ENCODE results near the gene MGME1.

The MGME1 gene

GRCh38 chr20:18030020-18030419, 61.2 kb downstream of the MGME1 start:
- TF ChIP-seq POLR2AphosphoS5 (IDR thresholded peaks at IDR 0.05; ENCODE audit: low read depth, low read length), result no peak
- TF ChIP-seq REST (IDR thresholded peaks at IDR 0.05; ENCODE audit: insufficient read depth in 1 of 2, low read depth in 2 of 2, low read length in 2 of 2), result no peak
- no peak for TF ChIP-seq FOXP2 (optimal IDR thresholded peaks at IDR 0.05; ENCODE audit: borderline replicate concordance, extremely low read depth, extremely low read length, insufficient read depth)
- no peak for TF ChIP-seq TAF1 (IDR thresholded peaks at IDR 0.05; ENCODE audit: borderline replicate concordance, insufficient read depth, low read length)
- TF ChIP-seq SIN3A (IDR thresholded peaks at IDR 0.05; ENCODE audit: borderline replicate concordance, insufficient read depth, low read length), result no peak

- TF ChIP-seq TAF1 (IDR thresholded peaks at IDR 0.05; ENCODE audit: borderline replicate concordance, insufficient read depth, low read length) (no peak), SIN3A (IDR thresholded peaks at IDR 0.05; ENCODE audit: borderline replicate concordance, insufficient read depth, low read length) (no peak), FOXP2 (optimal IDR thresholded peaks at IDR 0.05; ENCODE audit: borderline replicate concordance, extremely low read depth, extremely low read length, insufficient read depth) (no peak), REST (IDR thresholded peaks at IDR 0.05; ENCODE audit: insufficient read depth in 1 of 2, low read depth in 2 of 2, low read length in 2 of 2) (no peak), POLR2AphosphoS5 (IDR thresholded peaks at IDR 0.05; ENCODE audit: low read depth, low read length) (no peak)
Measured at GRCh38 chr20:18031050-18031449, 62.2 kb downstream of the MGME1 start.

- TF ChIP-seq TAF1 (IDR thresholded peaks at IDR 0.05; ENCODE audit: borderline replicate concordance, insufficient read depth, low read length) (no peak), REST (IDR thresholded peaks at IDR 0.05; ENCODE audit: insufficient read depth in 1 of 2, low read depth in 2 of 2, low read length in 2 of 2) (no peak), POLR2AphosphoS5 (IDR thresholded peaks at IDR 0.05; ENCODE audit: low read depth, low read length) (no peak), FOXP2 (optimal IDR thresholded peaks at IDR 0.05; ENCODE audit: borderline replicate concordance, extremely low read depth, extremely low read length, insufficient read depth) (no peak), SIN3A (IDR thresholded peaks at IDR 0.05; ENCODE audit: borderline replicate concordance, insufficient read depth, low read length) (no peak)
Measured at GRCh38 chr20:18031888-18032509, 63.2 kb downstream of the MGME1 start.

GRCh38 chr20:18032977-18033892, 64.4 kb downstream of the MGME1 start:
- TF ChIP-seq FOXP2 (optimal IDR thresholded peaks at IDR 0.05; ENCODE audit: borderline replicate concordance, extremely low read depth, extremely low read length, insufficient read depth), result no peak

GRCh38 chr20:18034039-18034438, 65.2 kb downstream of the MGME1 start:
- no peak for TF ChIP-seq REST (IDR thresholded peaks at IDR 0.05; ENCODE audit: insufficient read depth in 1 of 2, low read depth in 2 of 2, low read length in 2 of 2)
- TF ChIP-seq TAF1 (IDR thresholded peaks at IDR 0.05; ENCODE audit: borderline replicate concordance, insufficient read depth, low read length), result no peak

Measured in PFSK-1 (cell line).